Measurements from ENCODE around the gene RNF19B. TPM values are rescaled to one million over a fixed set of nuclear protein-coding genes. Genes with fewer than 3 reads are reported as not detected.

RNF19B gene
- total RNA-seq, 1 donor from 2014 or later: 17.5 TPM

Other genes starting within 250 kb of the RNF19B start
- gene YARS1, start 147.5 kb downstream of the RNF19B start, total RNA-seq: 27.8 TPM
- 12.5 TPM for gene S100PBP, start 147.2 kb downstream of the RNF19B start, total RNA-seq
- 18.7 TPM for gene FNDC5, start 93.9 kb downstream of the RNF19B start, total RNA-seq
- not detected for gene HPCA, start 78.3 kb downstream of the RNF19B start, total RNA-seq
- 17.0 TPM for gene TMEM54, start 63.4 kb downstream of the RNF19B start, total RNA-seq
- gene AK2, start 72.1 kb upstream of the RNF19B start, total RNA-seq: 99.8 TPM
- 5.8 TPM for gene AZIN2, start 116.3 kb upstream of the RNF19B start, total RNA-seq
- gene TRIM62, start 217.2 kb upstream of the RNF19B start, total RNA-seq: 3.5 TPM